GM19324 (cell line): ENCODE results near the gene JAML.

Source experiments
- ATAC-seq: cut with Tn5 transposase; IDR thresholded peaks from one replicate; pipeline ENCODE4 v1.9.1; 2021; ENCODE audit warnings: mild to moderate bottlenecking, moderate library complexity; ENCODE audit not compliant: unreplicated experiment, low FRiP score

Gene JAML

GRCh38 chr11:118217575-118217974 is 7.2 kb downstream of the JAML start:
- ATAC-seq = no peak

GRCh38 chr11:118216621-118217481 is 8.0 kb downstream of the JAML start:
- no peak for ATAC-seq

- ATAC-seq = no peak
These were observed 9.0 kb downstream of the JAML start for GRCh38 chr11:118215765-118216164.

- no peak for ATAC-seq
These were observed 9.5 kb downstream of the JAML start for GRCh38 chr11:118215262-118215661.

- ATAC-seq = peak; percentile 46
These were observed 10.4 kb downstream of the JAML start for GRCh38 chr11:118214210-118214914.

GRCh38 chr11:118213781-118214180 is 11.0 kb downstream of the JAML start:
- no peak for ATAC-seq

GRCh38 chr11:118213201-118213600 is 11.6 kb downstream of the JAML start:
- ATAC-seq = no peak

- no peak for ATAC-seq
These were observed 12.0 kb downstream of the JAML start for GRCh38 chr11:118212781-118213191.

GRCh38 chr11:118212131-118212725 is 12.6 kb downstream of the JAML start:
- no peak for ATAC-seq

GRCh38 chr11:118211006-118211405 is 13.8 kb downstream of the JAML start:
- ATAC-seq = no peak

GRCh38 chr11:118210323-118210722 is 14.5 kb downstream of the JAML start:
- ATAC-seq = no peak

- ATAC-seq = no peak
These were observed 15.8 kb downstream of the JAML start for GRCh38 chr11:118209033-118209432.

- ATAC-seq = no peak
These were observed 17.7 kb downstream of the JAML start for GRCh38 chr11:118207079-118207478.

- no peak for ATAC-seq
These were observed 18.3 kb downstream of the JAML start for GRCh38 chr11:118206391-118207031.

- no peak for ATAC-seq
These were observed 19.0 kb downstream of the JAML start for GRCh38 chr11:118205606-118206378.

- peak; percentile 45 for ATAC-seq
These were observed 22.0 kb downstream of the JAML start for GRCh38 chr11:118202599-118203422.

GRCh38 chr11:118201966-118202365 is 22.8 kb downstream of the JAML start:
- ATAC-seq = no peak

GRCh38 chr11:118200901-118201680 is 23.7 kb downstream of the JAML start:
- no peak for ATAC-seq

GRCh38 chr11:118200497-118200896 is 24.3 kb downstream of the JAML start:
- no peak for ATAC-seq
